ENCODE results near the gene PDIA2.

- TF ChIP-seq CTCF (conservative IDR thresholded peaks at IDR 0.05) (no peak), ZFX (IDR thresholded peaks at IDR 0.05) (no peak)
These were observed 39.6 kb downstream of the PDIA2 start for GRCh38 chr16:322476-323143.
